Effector memory CD4-positive, alpha-beta T cell (primary cell): ENCODE results near the gene EID2B.
A peak's percentile ranks its signal among the peaks of the same experiment; 100 is the strongest.

Source experiments
- DNase-seq, 3 donors: peaks; one replicate each; pipeline ENCODE4 v3.0.0-alpha.2; 2020
- H3K27ac ChIP-seq: 2 replicates; pipeline ENCODE4 v1.7.0; 2013; ENCODE audit warnings: mild to moderate bottlenecking, low read length, moderate library complexity; ENCODE audit not compliant: insufficient read depth, poor library complexity, severe bottlenecking
- H3K27me3 ChIP-seq: replicated peaks from 2 replicates; pipeline ENCODE4 v1.7.0; 2013; ENCODE audit warnings: mild to moderate bottlenecking, low read length; ENCODE audit not compliant: insufficient read depth, control insufficient read depth, poor library complexity, severe bottlenecking
- H3K36me3 ChIP-seq: 2 replicates; pipeline ENCODE4 v1.7.0; 2013; ENCODE audit warnings: mild to moderate bottlenecking, low read length, moderate library complexity; ENCODE audit not compliant: control insufficient read depth, insufficient read depth
- H3K4me1 ChIP-seq: 2 replicates; pipeline ENCODE4 v1.7.0; 2013; ENCODE audit warnings: low read length, mild to moderate bottlenecking; ENCODE audit not compliant: control insufficient read depth, insufficient read depth, poor library complexity, severe bottlenecking
- H3K4me3 ChIP-seq: 2 replicates; pipeline ENCODE4 v1.7.0; 2013; ENCODE audit warnings: low read length, low read depth, mild to moderate bottlenecking; ENCODE audit not compliant: insufficient read depth, poor library complexity, severe bottlenecking
- H3K9me3 ChIP-seq: 2 replicates; pipeline ENCODE4 v1.7.0; 2013; ENCODE audit warnings: mild to moderate bottlenecking, low read length, moderate library complexity; ENCODE audit not compliant: control insufficient read depth

Gene EID2B

GRCh38 chr19:39501340-39501739, 31.3 kb downstream of the EID2B start:
- H3K27me3 ChIP-seq, result peaks cover 38% of the 10 kb centered on the region
- H3K9me3 ChIP-seq, result no peaks in the 10 kb centered on the region
- H3K36me3 ChIP-seq, result no peaks in the 10 kb centered on the region
- H3K4me1 ChIP-seq, result peaks cover 21% of the 10 kb centered on the region
- DNase-seq, result no peak
- no peak overlapping the region for H3K4me3 ChIP-seq
- H3K27ac ChIP-seq, result no peak overlapping the region

- no peaks in the 10 kb centered on the region for H3K9me3 ChIP-seq
- DNase-seq, result no peak
- no peaks in the 10 kb centered on the region for H3K36me3 ChIP-seq
- peaks cover 21% of the 10 kb centered on the region for H3K4me1 ChIP-seq
- H3K27ac ChIP-seq, result no peak overlapping the region
- H3K4me3 ChIP-seq, result no peak overlapping the region
- H3K27me3 ChIP-seq, result peaks cover 37% of the 10 kb centered on the region
Observed at GRCh38 chr19:39500543-39500942, 32.1 kb downstream of the EID2B start.

GRCh38 chr19:39499932-39500331, 32.7 kb downstream of the EID2B start:
- no peak overlapping the region for H3K4me3 ChIP-seq
- no peaks in the 10 kb centered on the region for H3K36me3 ChIP-seq
- peaks cover 21% of the 10 kb centered on the region for H3K4me1 ChIP-seq
- H3K27me3 ChIP-seq, result peaks cover 37% of the 10 kb centered on the region
- no peak overlapping the region for H3K27ac ChIP-seq
- no peaks in the 10 kb centered on the region for H3K9me3 ChIP-seq
- DNase-seq, result no peak

DNA sequence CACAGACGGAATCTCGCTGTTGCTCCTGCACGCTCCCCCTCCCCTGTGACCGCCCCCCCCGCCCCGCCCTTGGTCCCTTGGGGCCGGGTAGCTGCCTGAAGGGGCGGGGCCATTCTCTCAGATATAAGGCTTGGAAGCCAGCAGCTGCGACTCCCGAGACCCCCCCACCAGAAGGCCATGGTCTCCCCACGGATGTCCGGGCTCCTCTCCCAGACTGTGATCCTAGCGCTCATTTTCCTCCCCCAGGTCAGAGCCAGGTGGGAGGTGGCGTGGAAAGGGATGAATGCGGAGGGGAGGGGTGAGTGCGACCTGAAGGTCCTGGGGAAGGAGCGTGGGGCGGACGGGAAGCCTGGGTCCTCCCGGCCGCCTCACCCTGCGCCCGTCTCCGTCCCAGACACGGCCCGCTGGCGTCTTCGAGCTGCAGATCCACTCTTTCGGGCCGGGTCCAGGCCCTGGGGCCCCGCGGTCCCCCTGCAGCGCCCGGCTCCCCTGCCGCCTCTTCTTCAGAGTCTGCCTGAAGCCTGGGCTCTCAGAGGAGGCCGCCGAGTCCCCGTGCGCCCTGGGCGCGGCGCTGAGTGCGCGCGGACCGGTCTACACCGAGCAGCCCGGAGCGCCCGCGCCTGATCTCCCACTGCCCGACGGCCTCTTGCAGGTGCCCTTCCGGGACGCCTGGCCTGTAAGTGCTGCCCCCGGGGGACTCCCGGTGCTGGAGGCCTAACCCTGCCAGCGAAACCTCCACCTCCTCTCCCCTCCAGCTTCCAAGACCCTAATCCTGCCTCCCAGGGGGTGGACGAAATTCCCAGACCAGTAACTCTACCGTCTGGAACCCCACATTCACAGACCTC, 33.6 kb downstream of the EID2B start, which contains the start of gene DLL3:
DLL3 (plus strand) TSS at position 150 of the 845 bp plus-strand sequence; CDS start at position 178, 28 bp downstream.
- H3K4me1 ChIP-seq, result peaks cover 21% of the 10 kb centered on the region
- no peak for DNase-seq
- no peak within 1 kb of the TSS for H3K27ac ChIP-seq
- H3K9me3 ChIP-seq, result no peaks in the 10 kb centered on the region
- peak within 1 kb of the TSS; percentile 20 for H3K4me3 ChIP-seq
- peaks cover 37% of the 10 kb centered on the region for H3K27me3 ChIP-seq
- no peaks in the 10 kb centered on the region for H3K36me3 ChIP-seq

GRCh38 chr19:39497996-39498797, 34.5 kb downstream of the EID2B start:
- H3K27ac ChIP-seq, result no peak overlapping the region
- H3K4me1 ChIP-seq, result peaks cover 21% of the 10 kb centered on the region
- peaks cover 34% of the 10 kb centered on the region for H3K27me3 ChIP-seq
- H3K9me3 ChIP-seq, result no peaks in the 10 kb centered on the region
- peak overlapping the region; percentile 20 for H3K4me3 ChIP-seq
- no peak for DNase-seq
- no peaks in the 10 kb centered on the region for H3K36me3 ChIP-seq

DNA sequence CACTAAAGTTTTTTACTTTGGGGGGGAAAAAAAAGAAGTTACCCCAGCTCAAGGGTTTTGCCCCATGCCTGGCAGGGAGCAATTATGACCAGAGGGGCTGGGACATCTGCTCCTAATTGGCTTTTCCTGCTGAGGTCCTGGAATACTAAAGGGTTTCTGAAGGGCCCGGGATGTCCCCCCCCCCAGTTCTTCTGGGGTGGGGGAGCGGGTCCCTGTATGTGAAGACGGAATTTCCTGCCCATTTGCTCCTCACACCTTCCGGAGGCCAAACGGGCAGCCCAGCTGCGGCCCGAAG, 35.0 kb downstream of the EID2B start:
- DNase-seq, result no peak
- Histone ChIP-seq H3K4me3 (peak overlapping the region; percentile 20), H3K9me3 (no peaks in the 10 kb centered on the region), H3K36me3 (no peaks in the 10 kb centered on the region), H3K4me1 (peaks cover 18% of the 10 kb centered on the region), H3K27me3 (peaks cover 33% of the 10 kb centered on the region), H3K27ac (no peak overlapping the region)

DNA sequence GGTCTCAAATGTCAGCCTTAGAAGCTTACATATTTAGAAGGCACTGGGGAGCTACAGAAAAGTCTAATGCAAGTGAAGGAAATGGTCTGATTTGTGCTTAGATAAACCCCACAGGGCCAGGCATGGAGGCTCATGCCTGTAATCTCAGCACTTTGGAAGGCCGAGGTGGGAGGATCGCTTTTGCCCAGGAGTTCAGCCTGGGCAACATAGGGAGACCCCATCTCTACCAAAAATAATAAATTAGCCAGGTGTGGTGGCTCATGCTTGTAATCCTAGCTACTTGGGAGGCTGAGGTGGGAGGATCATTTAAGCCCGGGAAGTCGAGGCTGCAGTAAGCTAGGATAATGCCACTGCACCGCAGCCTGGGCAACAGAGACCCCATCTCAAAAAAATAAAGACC, 36.6 kb downstream of the EID2B start:
- no peaks in the 10 kb centered on the region for H3K36me3 ChIP-seq
- no peaks in the 10 kb centered on the region for H3K9me3 ChIP-seq
- H3K27ac ChIP-seq, result no peak overlapping the region
- peaks cover 18% of the 10 kb centered on the region for H3K4me1 ChIP-seq
- no peak for DNase-seq
- H3K27me3 ChIP-seq, result peaks cover 33% of the 10 kb centered on the region
- no peak overlapping the region for H3K4me3 ChIP-seq

DNA sequence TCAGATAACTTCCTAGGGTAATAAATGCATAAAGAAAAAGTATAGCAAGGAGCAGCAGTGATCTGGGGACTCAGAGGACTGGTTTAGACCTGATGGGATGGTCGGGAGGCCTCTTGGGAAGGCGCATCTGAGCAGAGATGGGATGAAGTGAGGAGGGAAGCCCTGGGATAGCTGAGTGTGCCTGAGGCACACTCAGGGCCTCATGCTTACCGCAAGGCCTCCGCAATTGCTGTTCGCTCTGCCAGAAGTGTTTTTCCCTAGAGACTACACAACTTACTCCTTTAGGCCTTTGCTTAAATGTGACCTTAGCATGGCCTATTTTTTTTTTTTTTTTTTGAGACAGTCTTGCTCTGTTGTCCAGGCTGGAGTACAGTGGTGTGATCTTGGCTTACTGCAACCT, 38.0 kb downstream of the EID2B start:
- peaks cover 18% of the 10 kb centered on the region for H3K4me1 ChIP-seq
- H3K4me3 ChIP-seq, result no peak overlapping the region
- H3K36me3 ChIP-seq, result peaks cover 11% of the 10 kb centered on the region
- no peak for DNase-seq
- no peak overlapping the region for H3K27ac ChIP-seq
- peaks cover 23% of the 10 kb centered on the region for H3K27me3 ChIP-seq
- no peaks in the 10 kb centered on the region for H3K9me3 ChIP-seq

- Histone ChIP-seq H3K4me3 (no peak overlapping the region), H3K27ac (no peak overlapping the region), H3K36me3 (peaks cover 28% of the 10 kb centered on the region), H3K27me3 (peaks cover 4% of the 10 kb centered on the region), H3K9me3 (no peaks in the 10 kb centered on the region), H3K4me1 (peaks cover 2% of the 10 kb centered on the region)
- no peak for DNase-seq
Observed at GRCh38 chr19:39492788-39493187, 39.9 kb downstream of the EID2B start.

GRCh38 chr19:39492225-39492624, 40.4 kb downstream of the EID2B start:
- H3K9me3 ChIP-seq, result no peaks in the 10 kb centered on the region
- no peaks in the 10 kb centered on the region for H3K27me3 ChIP-seq
- peaks cover 29% of the 10 kb centered on the region for H3K36me3 ChIP-seq
- no peak for DNase-seq
- no peak overlapping the region for H3K27ac ChIP-seq
- no peaks in the 10 kb centered on the region for H3K4me1 ChIP-seq
- no peak overlapping the region for H3K4me3 ChIP-seq
